AG04450 (cell line): ENCODE measurements around the gene KCNJ13. TPM values are rescaled to one million over a fixed set of nuclear protein-coding genes. Genes with fewer than 3 reads are reported as not detected.

Experiments
- CTCF ChIA-PET: fragments of 300-600, 350-600 bp; formaldehyde crosslinking; extraction: SDS; loops from one replicate; lab custom pipeline; 2022; ENCODE audit warnings: antibody characterized with exemption, inconsistent platforms; lab: Charles Lee
- POLR2A ChIA-PET: fragments of 350-600 bp; formaldehyde crosslinking; extraction: SDS; loops from one replicate; lab custom pipeline; 2021; ENCODE audit warnings: antibody characterized with exemption, inconsistent platforms; lab: Yijun Ruan, JAX
- DNase-seq: peaks from one replicate; pipeline ENCODE4 v3.0.0-alpha.2; 2011; ENCODE audit warnings: low read depth, low spot score
- H3K27ac ChIP-seq: one replicate; pipeline ENCODE4 v1.5.1; 2012; ENCODE audit warnings: low read depth, low read length, control low read depth
- H3K27me3 ChIP-seq: one replicate; pipeline ENCODE4 v1.6.0; 2012; ENCODE audit warnings: low read length; ENCODE audit not compliant: control insufficient read depth, insufficient read depth
- H3K4me3 ChIP-seq: 2 replicates; pipeline ENCODE4 v1.5.1; 2011; ENCODE audit warnings: mild to moderate bottlenecking, low read depth, low read length, control low read depth
- H3K9me3 ChIP-seq: 2 replicates; pipeline ENCODE4 v1.5.1; 2012; ENCODE audit warnings: low read length; ENCODE audit not compliant: control insufficient read depth, insufficient read depth
- polyA plus RNA-seq: library from polyadenylated mRNA; depleted of rRNA; stranded (reverse); fragments of >200 nt; gene quantifications from 2 replicates; pipeline ENCODE4 v1.2.3, GENCODE V29; 2011
- TF ChIP-seq, protein P1 (sequence below): IDR thresholded peaks from 2 replicates; pipeline ENCODE4 v1.5.1; 2011; ENCODE audit warnings: low read depth, low read length, control low read depth, inconsistent platforms

Gene KCNJ13
- polyA plus RNA-seq, 1 experiment, result 0.02 TPM

DNA sequence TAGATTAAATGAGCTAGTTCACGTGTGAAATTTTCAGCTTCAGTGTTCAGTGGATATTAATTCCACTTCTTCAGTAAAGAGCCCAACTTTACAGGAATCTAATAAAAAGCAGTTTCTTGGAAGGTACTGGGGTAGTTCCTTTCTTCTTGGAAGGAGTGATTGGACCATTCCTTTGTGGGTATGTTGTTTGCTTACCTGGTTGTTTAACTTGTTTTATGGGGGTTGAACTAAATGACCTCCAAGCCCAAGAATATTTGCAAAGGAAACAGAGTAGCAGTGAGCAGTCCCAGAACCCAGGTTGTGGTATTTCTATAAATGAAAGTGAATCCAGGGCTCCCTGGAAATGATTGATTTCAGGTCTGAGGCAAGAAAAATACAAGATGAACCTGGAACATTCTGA, 31.4 kb downstream of the KCNJ13 start:
- H3K4me3 ChIP-seq, result no peak overlapping the region
- no peak for DNase-seq
- no peak overlapping the region for H3K27ac ChIP-seq
- no peaks in the 10 kb centered on the region for H3K9me3 ChIP-seq
- ChIA-PET POLR2A (no interaction called here), CTCF (no interaction called here)
- no peaks in the 10 kb centered on the region for H3K27me3 ChIP-seq
- TF ChIP-seq, protein P1, sequence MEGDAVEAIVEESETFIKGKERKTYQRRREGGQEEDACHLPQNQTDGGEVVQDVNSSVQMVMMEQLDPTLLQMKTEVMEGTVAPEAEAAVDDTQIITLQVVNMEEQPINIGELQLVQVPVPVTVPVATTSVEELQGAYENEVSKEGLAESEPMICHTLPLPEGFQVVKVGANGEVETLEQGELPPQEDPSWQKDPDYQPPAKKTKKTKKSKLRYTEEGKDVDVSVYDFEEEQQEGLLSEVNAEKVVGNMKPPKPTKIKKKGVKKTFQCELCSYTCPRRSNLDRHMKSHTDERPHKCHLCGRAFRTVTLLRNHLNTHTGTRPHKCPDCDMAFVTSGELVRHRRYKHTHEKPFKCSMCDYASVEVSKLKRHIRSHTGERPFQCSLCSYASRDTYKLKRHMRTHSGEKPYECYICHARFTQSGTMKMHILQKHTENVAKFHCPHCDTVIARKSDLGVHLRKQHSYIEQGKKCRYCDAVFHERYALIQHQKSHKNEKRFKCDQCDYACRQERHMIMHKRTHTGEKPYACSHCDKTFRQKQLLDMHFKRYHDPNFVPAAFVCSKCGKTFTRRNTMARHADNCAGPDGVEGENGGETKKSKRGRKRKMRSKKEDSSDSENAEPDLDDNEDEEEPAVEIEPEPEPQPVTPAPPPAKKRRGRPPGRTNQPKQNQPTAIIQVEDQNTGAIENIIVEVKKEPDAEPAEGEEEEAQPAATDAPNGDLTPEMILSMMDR, result no peak

DNA sequence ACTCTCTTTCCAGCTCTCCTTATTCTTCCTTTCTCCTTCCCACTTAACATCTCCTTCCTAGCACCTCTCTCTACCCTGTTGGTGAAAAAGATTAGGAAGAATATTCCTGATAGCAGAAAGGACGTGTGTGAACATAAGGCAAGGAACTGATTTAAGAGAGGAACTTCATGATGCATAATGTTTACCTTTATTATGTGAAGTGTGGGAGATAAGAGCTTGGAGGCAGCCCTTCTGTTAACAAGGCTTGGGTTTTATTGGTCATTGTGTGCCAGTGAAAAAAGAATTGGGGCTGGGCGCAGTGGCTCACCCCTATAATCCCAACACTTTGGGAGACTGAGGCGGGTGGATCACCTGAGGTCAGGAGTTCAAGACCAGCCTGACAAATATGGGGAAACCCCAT, 34.4 kb downstream of the KCNJ13 start:
- no peaks in the 10 kb centered on the region for H3K9me3 ChIP-seq
- ChIA-PET CTCF (no interaction called here), POLR2A (no interaction called here)
- TF ChIP-seq, protein P1, result no peak
- no peak overlapping the region for H3K4me3 ChIP-seq
- H3K27me3 ChIP-seq, result no peaks in the 10 kb centered on the region
- DNase-seq, result no peak
- no peak overlapping the region for H3K27ac ChIP-seq

DNA sequence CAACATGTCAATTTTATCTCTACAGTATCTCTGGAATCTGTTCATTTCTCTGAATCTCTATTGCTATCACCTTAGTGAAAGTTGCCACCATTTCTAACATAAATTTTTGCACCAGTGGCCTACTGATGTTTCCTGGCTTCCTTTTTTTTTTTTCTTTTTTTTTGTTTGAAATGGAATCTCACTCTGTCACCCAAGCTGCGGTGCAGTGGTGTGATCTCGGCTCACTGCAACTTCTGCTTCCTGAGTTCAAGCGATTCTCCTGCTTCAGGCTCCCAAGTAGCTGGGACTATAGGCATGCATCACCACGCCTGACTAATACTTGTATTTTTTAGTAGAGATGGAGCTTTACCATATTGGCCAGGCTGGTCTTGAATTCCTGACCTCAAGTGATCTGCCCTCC, 35.1 kb downstream of the KCNJ13 start:
- no peak for DNase-seq
- TF ChIP-seq, protein P1, result no peak
- CTCF ChIA-PET, result no interaction called here
- POLR2A ChIA-PET, result no interaction called here
- Histone ChIP-seq H3K27ac (no peak overlapping the region), H3K9me3 (no peaks in the 10 kb centered on the region), H3K4me3 (no peak overlapping the region), H3K27me3 (no peaks in the 10 kb centered on the region)

DNA sequence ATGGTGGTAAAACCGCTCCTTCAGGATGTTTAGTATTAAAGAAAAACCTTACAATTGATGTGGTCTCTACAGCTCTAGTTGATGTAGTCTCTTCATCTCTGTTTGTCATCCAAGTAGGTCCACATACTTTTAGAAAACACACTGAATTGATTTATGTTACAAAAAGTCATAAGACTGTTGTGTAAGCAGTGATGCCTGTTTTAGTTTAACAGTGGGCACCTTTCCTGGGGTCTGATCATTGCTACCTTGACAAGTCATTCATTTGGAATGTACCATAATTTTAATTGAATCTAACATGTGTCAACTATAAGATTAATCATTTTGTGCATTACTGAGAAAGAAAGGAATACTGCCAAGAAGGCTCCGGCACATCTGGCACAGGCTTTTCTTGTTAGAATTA, 44.9 kb downstream of the KCNJ13 start:
- Histone ChIP-seq H3K4me3 (no peak overlapping the region), H3K9me3 (no peaks in the 10 kb centered on the region), H3K27me3 (no peaks in the 10 kb centered on the region), H3K27ac (no peak overlapping the region)
- DNase-seq, result no peak
- ChIA-PET POLR2A (no interaction called here), CTCF (interaction anchor here (0.6 to 1.3 kb wide), 3 partner anchors 13 to 287 kb away, joined by 3 read pairs; no protein-coding TSS in a partner anchor)
- TF ChIP-seq, protein P1, result no peak

DNA sequence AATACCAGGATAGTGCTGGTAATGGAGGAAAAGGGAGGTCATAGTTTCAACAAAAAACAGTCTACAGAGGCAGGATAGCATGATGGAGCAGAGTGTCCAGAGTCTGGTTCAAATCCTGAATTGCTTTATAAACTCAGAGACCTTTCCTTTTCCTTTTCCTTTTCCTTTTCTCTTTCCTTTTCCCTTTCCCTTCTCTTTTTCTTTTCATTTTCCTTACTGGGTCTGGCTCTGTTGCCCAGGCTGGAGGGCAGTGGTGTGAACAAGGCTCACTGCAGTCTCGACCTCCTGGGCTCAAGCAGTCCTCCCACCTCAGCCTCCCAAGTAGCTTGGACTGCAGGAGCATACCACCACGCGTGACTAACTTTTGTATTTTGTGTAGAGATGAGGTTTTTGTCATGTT, 47.6 kb downstream of the KCNJ13 start:
- no peak overlapping the region for H3K4me3 ChIP-seq
- ChIA-PET POLR2A (no interaction called here), CTCF (no interaction called here)
- no peaks in the 10 kb centered on the region for H3K9me3 ChIP-seq
- H3K27ac ChIP-seq, result no peak overlapping the region
- DNase-seq, result no peak
- TF ChIP-seq, protein P1, result no peak
- H3K27me3 ChIP-seq, result no peaks in the 10 kb centered on the region
